OCI-LY7 (cell line): ENCODE data around the gene PRCC.

Source experiments
- EZH2phosphoT487 ChIP-seq: fragments of 200-600 bp; sonication (generic); IDR thresholded peaks from 2 replicates; pipeline ENCODE4 v1.6.1; 2018; ENCODE audit warnings: low read depth, borderline replicate concordance, mild to moderate bottlenecking, mixed run types, antibody characterized with exemption, low read length, moderate library complexity, mixed read lengths
- TF ChIP-seq, protein P1 (sequence below): fragments of 200-600 bp; sonication (generic); conservative IDR thresholded peaks from 2 replicates; pipeline ENCODE4 v1.5.1; 2014; ENCODE audit warnings: mild to moderate bottlenecking, antibody characterized with exemption, low read length, moderate library complexity, mixed read lengths

DNA sequence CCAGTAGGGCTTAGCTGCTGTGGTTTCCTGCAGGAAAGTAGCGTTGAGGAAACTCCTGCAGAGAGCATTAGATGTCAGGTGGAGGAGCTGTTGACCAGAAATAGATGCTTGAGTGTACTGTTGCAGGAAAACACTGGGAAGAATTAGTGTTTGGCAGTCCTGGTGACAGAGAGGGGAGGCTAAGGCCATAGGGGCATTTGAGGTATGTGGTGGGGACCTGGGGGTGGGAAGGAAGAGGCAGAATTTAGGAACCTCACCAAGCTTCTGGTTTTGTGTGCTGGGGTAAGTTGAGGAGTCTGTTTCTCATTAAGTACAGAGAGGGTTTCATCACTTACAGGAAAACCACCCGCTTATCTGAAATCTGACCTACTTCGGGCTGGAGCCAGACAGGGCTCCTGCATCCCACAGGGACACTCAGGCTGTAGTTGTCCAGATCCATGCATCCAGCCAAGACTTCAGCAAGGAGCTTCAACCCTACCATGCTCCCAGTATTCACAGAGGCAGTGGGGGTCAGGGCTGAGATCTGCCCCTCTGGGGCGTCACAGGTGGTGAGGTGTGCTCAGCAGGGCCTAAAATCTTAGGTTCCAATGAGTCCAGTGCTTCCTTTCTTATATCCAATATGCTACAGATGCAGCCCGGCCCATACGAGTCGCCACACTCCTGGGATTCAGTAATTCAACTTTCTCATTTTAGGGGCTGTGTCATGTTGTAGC, 34.2 kb downstream of the PRCC start:
- TF ChIP-seq, protein P1, sequence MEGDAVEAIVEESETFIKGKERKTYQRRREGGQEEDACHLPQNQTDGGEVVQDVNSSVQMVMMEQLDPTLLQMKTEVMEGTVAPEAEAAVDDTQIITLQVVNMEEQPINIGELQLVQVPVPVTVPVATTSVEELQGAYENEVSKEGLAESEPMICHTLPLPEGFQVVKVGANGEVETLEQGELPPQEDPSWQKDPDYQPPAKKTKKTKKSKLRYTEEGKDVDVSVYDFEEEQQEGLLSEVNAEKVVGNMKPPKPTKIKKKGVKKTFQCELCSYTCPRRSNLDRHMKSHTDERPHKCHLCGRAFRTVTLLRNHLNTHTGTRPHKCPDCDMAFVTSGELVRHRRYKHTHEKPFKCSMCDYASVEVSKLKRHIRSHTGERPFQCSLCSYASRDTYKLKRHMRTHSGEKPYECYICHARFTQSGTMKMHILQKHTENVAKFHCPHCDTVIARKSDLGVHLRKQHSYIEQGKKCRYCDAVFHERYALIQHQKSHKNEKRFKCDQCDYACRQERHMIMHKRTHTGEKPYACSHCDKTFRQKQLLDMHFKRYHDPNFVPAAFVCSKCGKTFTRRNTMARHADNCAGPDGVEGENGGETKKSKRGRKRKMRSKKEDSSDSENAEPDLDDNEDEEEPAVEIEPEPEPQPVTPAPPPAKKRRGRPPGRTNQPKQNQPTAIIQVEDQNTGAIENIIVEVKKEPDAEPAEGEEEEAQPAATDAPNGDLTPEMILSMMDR, result no peak
- TF ChIP-seq EZH2phosphoT487, result no peak
